ENCODE data around the gene CRISPLD2. TPM values are rescaled to one million over a fixed set of nuclear protein-coding genes. Genes with fewer than 3 reads are reported as not detected.
A peak's percentile ranks its signal among the peaks of the same experiment; 100 is the strongest.

CRISPLD2 gene, protein sequence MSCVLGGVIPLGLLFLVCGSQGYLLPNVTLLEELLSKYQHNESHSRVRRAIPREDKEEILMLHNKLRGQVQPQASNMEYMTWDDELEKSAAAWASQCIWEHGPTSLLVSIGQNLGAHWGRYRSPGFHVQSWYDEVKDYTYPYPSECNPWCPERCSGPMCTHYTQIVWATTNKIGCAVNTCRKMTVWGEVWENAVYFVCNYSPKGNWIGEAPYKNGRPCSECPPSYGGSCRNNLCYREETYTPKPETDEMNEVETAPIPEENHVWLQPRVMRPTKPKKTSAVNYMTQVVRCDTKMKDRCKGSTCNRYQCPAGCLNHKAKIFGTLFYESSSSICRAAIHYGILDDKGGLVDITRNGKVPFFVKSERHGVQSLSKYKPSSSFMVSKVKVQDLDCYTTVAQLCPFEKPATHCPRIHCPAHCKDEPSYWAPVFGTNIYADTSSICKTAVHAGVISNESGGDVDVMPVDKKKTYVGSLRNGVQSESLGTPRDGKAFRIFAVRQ
- 17.8 and 57.2 TPM in 2 replicates for total RNA-seq (ENCODE audit: low replicate concordance)
- long read RNA-seq, full-length matches to known transcripts: 16 of 38 reads
- long read RNA-seq, partial matches to known transcripts: 5 of 38 reads
- long read RNA-seq, other reads (novel, unspliced or antisense): 17 of 38 reads

DNA sequence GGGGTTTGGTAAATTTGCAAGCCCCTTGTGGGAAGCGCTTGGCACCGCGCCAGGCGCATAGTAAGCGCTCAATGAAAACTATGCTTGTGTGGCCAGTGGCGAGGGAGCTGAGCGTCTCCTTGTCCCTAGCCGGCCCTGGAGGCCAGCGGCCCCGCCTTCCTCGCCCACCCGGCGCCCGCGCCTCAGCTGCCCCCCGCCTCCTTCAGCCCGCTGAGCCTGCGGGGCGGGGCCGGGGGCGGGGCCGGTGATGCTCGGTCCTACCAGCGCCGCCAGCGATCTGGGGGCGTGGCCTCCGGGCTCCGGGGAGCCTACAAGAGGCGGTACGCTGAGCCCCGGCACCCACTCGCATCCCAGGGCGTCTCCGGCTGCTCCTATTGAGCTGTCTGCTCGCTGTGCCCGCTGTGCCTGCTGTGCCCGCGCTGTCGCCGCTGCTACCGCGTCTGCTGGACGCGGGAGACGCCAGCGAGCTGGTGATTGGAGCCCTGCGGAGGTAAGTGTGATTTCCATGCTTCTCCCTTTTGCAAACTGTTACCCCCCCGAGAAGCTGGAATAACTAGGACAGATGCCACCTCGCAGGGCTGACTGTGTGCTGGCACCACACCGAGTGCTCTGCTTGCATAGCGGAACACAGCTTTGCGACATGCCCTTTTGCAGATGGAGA, at the start of gene CRISPLD2:
Gene CRISPLD2 (plus strand): TSS at position 342 of the 661 bp plus-strand sequence. CDS start 18,511 bp downstream, outside the sequence.
- peak; percentile 92 for DNase-seq (ENCODE audit: extremely low spot score, unreplicated experiment)
- peak within 1 kb of the TSS; percentile 92 for H3K4me3 Mint-ChIP-seq
- TF ChIP-seq, protein P1, sequence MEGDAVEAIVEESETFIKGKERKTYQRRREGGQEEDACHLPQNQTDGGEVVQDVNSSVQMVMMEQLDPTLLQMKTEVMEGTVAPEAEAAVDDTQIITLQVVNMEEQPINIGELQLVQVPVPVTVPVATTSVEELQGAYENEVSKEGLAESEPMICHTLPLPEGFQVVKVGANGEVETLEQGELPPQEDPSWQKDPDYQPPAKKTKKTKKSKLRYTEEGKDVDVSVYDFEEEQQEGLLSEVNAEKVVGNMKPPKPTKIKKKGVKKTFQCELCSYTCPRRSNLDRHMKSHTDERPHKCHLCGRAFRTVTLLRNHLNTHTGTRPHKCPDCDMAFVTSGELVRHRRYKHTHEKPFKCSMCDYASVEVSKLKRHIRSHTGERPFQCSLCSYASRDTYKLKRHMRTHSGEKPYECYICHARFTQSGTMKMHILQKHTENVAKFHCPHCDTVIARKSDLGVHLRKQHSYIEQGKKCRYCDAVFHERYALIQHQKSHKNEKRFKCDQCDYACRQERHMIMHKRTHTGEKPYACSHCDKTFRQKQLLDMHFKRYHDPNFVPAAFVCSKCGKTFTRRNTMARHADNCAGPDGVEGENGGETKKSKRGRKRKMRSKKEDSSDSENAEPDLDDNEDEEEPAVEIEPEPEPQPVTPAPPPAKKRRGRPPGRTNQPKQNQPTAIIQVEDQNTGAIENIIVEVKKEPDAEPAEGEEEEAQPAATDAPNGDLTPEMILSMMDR (conservative IDR thresholded peaks at IDR 0.05): no peak
- peak within 1 kb of the TSS; percentile 91 for H3K27ac Mint-ChIP-seq
- peaks cover 28% of the 10 kb centered on the region for H3K4me1 Mint-ChIP-seq (ENCODE audit: unreplicated experiment)
- H3K9me3 Mint-ChIP-seq: no peaks in the 10 kb centered on the region
- peaks cover 17% of the 10 kb centered on the region for H3K27me3 Mint-ChIP-seq
- H3K36me3 Mint-ChIP-seq: no peaks in the 10 kb centered on the region

DNA sequence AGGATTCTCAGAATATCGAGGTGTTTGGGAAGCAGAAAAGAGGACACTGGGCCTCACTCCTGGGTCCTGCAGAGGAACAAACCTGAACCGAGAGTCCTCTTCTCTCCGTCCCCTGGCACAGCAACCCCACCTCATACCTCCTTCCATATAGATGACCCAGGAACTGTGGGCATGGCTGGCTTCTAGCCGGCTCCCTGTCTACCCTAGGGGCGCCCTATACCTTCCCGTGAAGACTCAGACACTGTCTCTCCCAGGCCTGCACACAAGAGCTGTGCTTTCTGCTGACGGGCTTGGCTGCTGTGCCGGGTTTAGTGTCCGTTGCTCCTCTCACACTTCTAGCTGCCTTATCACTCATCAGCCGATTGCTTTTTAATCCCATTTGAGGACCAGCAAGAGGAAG, 46.5 kb upstream of the CRISPLD2 start:
- Mint-ChIP-seq H3K36me3 (peaks cover 34% of the 10 kb centered on the region), H3K27ac (no peak overlapping the region), H3K4me1 (ENCODE audit: unreplicated experiment) (no peaks in the 10 kb centered on the region)

DNA sequence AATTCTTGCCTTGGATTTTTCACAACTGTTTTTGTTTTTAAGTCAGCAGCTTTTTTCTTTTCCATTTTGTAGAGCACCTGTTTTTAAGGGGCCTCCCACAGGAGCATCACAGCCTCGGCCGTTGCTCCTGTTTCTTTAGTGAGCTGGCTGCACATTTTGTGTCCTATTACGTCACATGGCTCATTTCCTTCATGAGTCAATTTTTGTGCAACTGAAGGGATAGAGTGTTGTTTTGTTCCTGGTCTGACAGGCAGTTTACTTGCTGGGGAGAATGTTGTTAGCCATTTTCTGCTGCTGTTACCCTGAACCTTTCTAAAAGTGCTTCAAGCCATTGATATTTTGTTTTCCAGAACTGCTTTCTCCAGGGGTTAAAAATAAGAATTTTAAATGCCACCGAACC, 45.0 kb upstream of the CRISPLD2 start:
- Mint-ChIP-seq H3K27me3 (no peaks in the 10 kb centered on the region), H3K36me3 (peaks cover 33% of the 10 kb centered on the region), H3K9me3 (peaks cover 2% of the 10 kb centered on the region), H3K4me1 (ENCODE audit: unreplicated experiment) (no peaks in the 10 kb centered on the region), H3K4me3 (no peak overlapping the region), H3K27ac (no peak overlapping the region)
- no peak for DNase-seq (ENCODE audit: extremely low spot score, unreplicated experiment)
- TF ChIP-seq, protein P1 (conservative IDR thresholded peaks at IDR 0.05): no peak

More for the DNA sequence above, 46.5 kb upstream of the CRISPLD2 start:
- Mint-ChIP-seq H3K9me3 (no peaks in the 10 kb centered on the region), H3K27me3 (no peaks in the 10 kb centered on the region), H3K4me3 (no peak overlapping the region)
- no peak for DNase-seq (ENCODE audit: extremely low spot score, unreplicated experiment)
- TF ChIP-seq, protein P1 (conservative IDR thresholded peaks at IDR 0.05): no peak

DNA sequence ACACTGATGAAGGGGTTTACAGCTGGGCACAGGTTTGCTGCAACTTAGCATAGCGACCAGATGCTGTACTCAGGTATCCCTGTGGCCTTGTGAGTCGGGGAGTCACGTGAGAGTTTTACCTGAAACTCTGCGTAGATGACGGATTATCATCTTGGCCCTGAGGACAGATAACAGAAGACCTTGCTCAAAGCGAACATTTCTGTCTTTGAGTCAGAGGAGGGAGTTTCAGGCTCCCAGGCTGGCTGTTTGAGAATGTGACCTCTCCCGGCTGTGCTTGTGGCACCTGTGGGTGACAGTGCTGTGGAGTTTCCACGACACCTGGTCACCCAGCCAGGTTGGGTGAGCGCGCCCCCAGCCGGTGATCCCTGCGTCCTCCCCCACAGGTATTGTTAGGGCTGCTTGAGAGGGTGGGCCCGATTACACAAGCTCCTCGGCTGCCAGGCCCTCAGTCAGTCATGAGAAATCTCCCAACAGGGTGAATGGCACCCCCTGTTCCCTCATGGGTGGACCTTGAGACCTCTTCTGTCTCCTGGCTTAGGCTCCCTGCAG, 44.4 kb upstream of the CRISPLD2 start:
- Mint-ChIP-seq H3K4me1 (ENCODE audit: unreplicated experiment) (no peaks in the 10 kb centered on the region), H3K27ac (no peak overlapping the region), H3K4me3 (no peak overlapping the region), H3K36me3 (peaks cover 34% of the 10 kb centered on the region), H3K9me3 (peaks cover 7% of the 10 kb centered on the region), H3K27me3 (no peaks in the 10 kb centered on the region)
- no peak for DNase-seq (ENCODE audit: extremely low spot score, unreplicated experiment)
- TF ChIP-seq, protein P1 (conservative IDR thresholded peaks at IDR 0.05): no peak

DNA sequence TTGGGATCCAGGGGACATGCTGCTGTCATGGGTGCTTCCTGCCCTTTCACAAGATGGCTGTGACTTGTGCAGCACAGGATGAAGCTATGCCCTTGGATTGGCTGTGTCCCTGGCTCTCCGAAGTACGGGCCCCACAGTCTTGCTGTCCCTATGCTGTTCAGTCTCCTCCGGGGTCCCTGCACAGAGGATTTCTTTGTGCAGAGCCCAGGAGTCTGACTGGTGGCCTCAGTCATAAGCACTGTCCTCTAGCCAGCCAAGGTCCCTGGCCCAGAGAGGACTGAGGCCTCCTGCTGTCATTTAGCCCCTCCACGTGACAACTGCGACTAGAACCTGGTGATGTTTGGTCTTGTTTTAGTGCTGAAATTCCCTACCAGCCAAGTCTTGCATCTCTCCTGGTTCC, 42.4 kb upstream of the CRISPLD2 start:
- H3K36me3 Mint-ChIP-seq: peaks cover 32% of the 10 kb centered on the region

More for the DNA sequence above, 42.4 kb upstream of the CRISPLD2 start:
- H3K4me1 Mint-ChIP-seq (ENCODE audit: unreplicated experiment): no peaks in the 10 kb centered on the region
- no peak overlapping the region for H3K4me3 Mint-ChIP-seq
- TF ChIP-seq, protein P1 (conservative IDR thresholded peaks at IDR 0.05): no peak
- DNase-seq (ENCODE audit: extremely low spot score, unreplicated experiment): no peak
- peaks cover 10% of the 10 kb centered on the region for H3K9me3 Mint-ChIP-seq
- no peak overlapping the region for H3K27ac Mint-ChIP-seq
- no peaks in the 10 kb centered on the region for H3K27me3 Mint-ChIP-seq
